Cardiac fibroblast (primary cell): ENCODE measurements around the gene ADGRV1.

ENCODE experiments used
- DNase-seq, 2 donors: peaks; one replicate each; pipeline versions ENCODE4 v3.0.0 to v3.0.0-alpha.2; 2010; ENCODE audit warnings: low read depth in 2 of 2
- H3K4me3 ChIP-seq, 2 donors: replicated peaks in 1 of 2; 1 replicate in 1 of 2; 2 replicates in 1 of 2; pipeline ENCODE4 v1.5.1; 2011; ENCODE audit warnings: low read depth in 2 of 2, low read length in 2 of 2, mild to moderate bottlenecking in 2 of 2, moderate library complexity in 1 of 2
- TF ChIP-seq, protein P1 (sequence below): IDR thresholded peaks from one replicate; pipeline ENCODE4 v1.5.1; 2011; ENCODE audit warnings: low read depth, mild to moderate bottlenecking, low read length, inconsistent platforms

Gene ADGRV1

DNA sequence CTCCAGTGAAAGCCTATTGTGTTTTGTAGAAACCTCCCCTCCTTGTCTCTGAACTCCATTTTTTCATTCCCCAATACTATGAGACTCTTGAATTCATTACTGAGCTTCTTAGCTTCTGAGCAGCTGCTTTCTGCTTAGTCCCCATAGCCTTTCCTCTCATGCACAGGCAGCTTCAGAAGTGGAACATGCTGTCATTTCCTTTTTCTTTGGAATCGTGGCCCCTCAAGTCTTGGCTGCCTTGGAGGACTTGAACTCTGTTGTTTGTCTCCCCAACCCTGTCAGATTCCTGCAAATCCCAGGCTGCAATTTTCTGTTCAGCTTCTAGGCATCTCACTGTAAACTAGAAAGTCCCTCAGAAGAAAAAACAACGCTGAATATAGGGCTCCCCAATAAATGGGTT, 556.1 kb downstream of the ADGRV1 start:
- TF ChIP-seq, protein P1, sequence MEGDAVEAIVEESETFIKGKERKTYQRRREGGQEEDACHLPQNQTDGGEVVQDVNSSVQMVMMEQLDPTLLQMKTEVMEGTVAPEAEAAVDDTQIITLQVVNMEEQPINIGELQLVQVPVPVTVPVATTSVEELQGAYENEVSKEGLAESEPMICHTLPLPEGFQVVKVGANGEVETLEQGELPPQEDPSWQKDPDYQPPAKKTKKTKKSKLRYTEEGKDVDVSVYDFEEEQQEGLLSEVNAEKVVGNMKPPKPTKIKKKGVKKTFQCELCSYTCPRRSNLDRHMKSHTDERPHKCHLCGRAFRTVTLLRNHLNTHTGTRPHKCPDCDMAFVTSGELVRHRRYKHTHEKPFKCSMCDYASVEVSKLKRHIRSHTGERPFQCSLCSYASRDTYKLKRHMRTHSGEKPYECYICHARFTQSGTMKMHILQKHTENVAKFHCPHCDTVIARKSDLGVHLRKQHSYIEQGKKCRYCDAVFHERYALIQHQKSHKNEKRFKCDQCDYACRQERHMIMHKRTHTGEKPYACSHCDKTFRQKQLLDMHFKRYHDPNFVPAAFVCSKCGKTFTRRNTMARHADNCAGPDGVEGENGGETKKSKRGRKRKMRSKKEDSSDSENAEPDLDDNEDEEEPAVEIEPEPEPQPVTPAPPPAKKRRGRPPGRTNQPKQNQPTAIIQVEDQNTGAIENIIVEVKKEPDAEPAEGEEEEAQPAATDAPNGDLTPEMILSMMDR = no peak
- DNase-seq = peak in 1 of 2 donors; percentile 49
- H3K4me3 ChIP-seq = no peak overlapping the region

DNA sequence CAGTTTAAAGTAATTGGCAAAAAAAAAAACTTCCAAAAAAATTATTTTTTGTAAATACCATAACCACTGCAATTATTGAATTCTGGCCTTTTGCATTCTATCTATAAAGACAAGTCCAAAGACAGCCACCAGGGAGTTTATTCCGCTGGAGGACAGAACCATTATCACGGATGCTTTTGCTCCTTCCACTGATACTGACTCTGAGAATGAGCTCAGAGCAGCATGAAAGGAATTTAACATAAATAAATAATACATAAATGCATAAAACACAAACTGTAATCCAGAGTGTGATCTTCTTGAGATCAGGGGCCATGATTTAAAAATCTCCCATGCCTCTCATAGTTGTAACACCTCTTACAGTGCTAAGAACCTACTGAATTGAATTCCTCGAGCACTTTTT, 559.8 kb downstream of the ADGRV1 start:
- TF ChIP-seq, protein P1 = no peak
- no peak overlapping the region for H3K4me3 ChIP-seq
- DNase-seq = no peak

DNA sequence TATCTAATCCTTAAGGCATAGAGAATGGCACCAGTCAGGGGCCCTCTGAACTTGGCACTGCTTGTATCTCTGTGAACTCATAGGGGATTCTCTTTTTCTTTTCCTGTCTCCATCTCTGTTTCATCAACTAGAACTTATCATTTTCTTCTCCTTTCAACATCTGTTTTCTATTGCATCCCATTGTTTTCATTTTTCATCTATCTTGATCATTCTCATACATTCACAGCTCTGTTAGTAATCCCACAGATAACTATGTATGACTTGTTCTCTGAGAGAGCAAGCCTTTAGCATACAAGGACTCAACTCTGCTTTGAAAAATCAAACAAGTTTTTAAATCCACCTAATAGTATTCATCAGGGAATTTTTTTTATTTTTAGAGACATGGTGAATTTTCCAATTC, 560.2 kb downstream of the ADGRV1 start:
- TF ChIP-seq, protein P1 = no peak
- no peak overlapping the region for H3K4me3 ChIP-seq
- no peak for DNase-seq

DNA sequence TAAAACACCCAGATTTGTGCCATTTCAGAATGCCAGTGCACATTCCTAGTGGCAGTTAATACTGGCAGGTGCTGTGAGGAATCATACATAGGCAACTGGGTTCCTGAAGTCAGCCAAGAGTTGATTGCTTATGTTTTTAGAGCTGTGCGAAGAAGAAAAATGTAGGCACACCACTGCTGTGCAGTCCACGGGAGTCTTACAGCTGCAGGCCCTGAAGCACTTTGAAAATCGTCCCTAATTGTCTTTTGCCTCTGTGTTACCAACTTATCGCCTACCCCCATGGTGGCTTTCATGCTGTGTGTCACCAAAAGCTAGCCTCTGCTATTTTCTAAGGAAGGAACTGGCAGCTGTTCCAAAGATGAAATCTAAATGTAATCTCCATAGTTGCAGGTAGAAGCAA, 560.6 kb downstream of the ADGRV1 start:
- H3K4me3 ChIP-seq = no peak overlapping the region
- TF ChIP-seq, protein P1 = no peak
- no peak for DNase-seq

DNA sequence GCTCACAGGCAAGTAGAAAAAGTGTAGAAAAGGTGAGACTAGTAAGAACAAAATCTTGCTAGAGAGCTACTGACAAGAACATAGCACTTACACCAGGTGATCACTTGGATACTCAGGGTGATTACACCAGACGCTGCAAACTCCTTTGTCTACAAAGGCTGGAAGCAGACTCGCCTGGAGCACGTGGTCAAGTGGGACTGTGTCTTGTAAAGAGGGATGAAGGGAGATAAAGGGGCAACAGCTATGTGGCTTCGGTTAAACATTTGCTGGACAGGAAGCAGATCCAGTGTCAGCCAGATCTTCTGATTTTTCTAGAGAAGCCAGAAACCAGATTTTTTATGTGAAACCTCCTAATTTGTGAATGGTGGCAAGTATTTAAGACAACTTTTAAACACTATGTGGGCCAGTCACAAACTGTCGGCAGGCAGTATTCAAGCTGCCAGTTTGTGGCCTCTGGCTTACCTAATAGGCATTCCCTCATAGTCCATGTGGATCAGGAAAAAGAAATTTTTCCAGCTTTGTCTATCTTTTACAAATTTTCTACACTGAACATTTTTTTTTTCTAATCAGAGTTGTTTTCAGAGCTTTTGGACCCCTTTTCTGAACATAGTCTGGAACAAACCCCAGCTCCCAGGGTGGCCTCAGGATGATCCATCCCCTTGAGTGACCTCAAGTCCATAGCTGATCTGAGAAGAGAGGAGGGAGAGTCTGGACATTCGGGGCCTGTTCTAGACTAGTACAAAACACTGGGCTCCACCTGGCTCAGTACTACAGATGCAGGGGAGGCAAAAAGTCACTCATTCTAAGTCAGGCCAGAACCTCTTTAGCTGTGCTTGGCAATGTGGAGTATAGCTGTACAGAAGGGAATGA, 561.6 kb downstream of the ADGRV1 start:
- DNase-seq = no peak
- TF ChIP-seq, protein P1 = no peak
- no peak overlapping the region for H3K4me3 ChIP-seq

DNA sequence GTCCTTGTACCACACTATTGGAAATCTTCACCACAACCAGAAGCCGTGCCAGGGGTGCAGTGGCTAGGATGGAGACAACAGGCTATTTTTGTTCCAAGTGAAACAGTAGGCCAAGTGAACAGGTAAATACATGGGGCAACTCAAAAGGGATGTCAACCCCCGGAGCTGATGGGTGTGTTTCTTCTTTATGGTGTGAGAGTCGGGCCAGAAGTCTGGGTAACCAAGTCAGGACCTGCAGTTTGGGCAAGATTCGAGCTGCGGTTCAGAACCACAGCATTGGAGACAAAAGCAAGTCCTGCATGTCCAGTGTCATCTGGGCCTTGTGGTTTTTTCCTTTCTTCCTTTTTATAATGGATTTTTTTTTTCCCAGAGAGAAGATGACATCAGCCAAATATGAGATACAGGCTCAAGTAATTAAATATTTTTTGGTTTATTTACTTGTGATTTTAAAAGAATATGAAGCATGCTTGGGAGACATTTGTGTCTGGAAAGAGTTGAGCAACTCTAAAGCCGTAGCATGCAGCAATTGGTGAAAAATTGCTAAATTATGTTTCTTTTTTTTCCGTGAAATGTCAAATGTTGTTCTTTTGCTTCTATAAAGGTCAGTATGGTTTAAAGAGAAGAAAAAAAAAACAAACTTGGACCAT, 562.9 kb downstream of the ADGRV1 start:
- H3K4me3 ChIP-seq = no peak overlapping the region
- TF ChIP-seq, protein P1 = no peak
- DNase-seq = no peak
